Sigmoid colon (tissue), 4 donors: ENCODE measurements around the gene KCNAB1.

ENCODE experiments used
- CTCF ChIP-seq, 4 experiments: fragments of 450-650 bp in 3 of 4; fragments of 200-600 bp in 1 of 4; IDR thresholded peaks; one replicate each; pipeline ENCODE4 v1.5.1; 2016 to 2019; ENCODE audit warnings: antibody characterized with exemption in 4 of 4, mild to moderate bottlenecking in 3 of 4, moderate library complexity in 2 of 4
- EP300 ChIP-seq, 4 donors: sonication (generic); formaldehyde crosslinking; IDR thresholded peaks; one replicate each; pipeline ENCODE4 v1.6.1; 2017; ENCODE audit warnings: antibody characterized with exemption in 4 of 4
- POLR2A ChIP-seq, 2 donors: fragments of 450-650 bp; IDR thresholded peaks; one replicate each; pipeline ENCODE4 v1.6.1; 2016; ENCODE audit warnings: antibody characterized with exemption in 2 of 2, mild to moderate bottlenecking in 2 of 2, moderate library complexity in 2 of 2
- POLR2AphosphoS5 ChIP-seq, 4 donors: sonication (generic); formaldehyde crosslinking; IDR thresholded peaks; one replicate each; pipeline ENCODE4 v1.6.1; 2017; ENCODE audit warnings: antibody characterized with exemption in 4 of 4

GRCh38 chr3:156258301-156258700 lies 137.9 kb downstream of the KCNAB1 start:
- TF ChIP-seq CTCF (IDR thresholded peaks at IDR 0.05): no peak
- no peak for TF ChIP-seq POLR2A (IDR thresholded peaks at IDR 0.05)
- TF ChIP-seq EP300 (IDR thresholded peaks at IDR 0.05): no peak
- no peak for TF ChIP-seq POLR2AphosphoS5 (IDR thresholded peaks at IDR 0.05)
